Dedifferentiated amniotic fluid mesenchymal stem cell (primary cell): Measurements from ENCODE around the gene TMEM252.
A peak's percentile ranks its signal among the peaks of the same experiment; 100 is the strongest.

Source experiments
- DNase-seq: peaks from one replicate; pipeline ENCODE4 v3.0.0-alpha.2; 2016; ENCODE audit errors: extremely low spot score

TMEM252 gene, protein sequence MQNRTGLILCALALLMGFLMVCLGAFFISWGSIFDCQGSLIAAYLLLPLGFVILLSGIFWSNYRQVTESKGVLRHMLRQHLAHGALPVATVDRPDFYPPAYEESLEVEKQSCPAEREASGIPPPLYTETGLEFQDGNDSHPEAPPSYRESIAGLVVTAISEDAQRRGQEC

DNA sequence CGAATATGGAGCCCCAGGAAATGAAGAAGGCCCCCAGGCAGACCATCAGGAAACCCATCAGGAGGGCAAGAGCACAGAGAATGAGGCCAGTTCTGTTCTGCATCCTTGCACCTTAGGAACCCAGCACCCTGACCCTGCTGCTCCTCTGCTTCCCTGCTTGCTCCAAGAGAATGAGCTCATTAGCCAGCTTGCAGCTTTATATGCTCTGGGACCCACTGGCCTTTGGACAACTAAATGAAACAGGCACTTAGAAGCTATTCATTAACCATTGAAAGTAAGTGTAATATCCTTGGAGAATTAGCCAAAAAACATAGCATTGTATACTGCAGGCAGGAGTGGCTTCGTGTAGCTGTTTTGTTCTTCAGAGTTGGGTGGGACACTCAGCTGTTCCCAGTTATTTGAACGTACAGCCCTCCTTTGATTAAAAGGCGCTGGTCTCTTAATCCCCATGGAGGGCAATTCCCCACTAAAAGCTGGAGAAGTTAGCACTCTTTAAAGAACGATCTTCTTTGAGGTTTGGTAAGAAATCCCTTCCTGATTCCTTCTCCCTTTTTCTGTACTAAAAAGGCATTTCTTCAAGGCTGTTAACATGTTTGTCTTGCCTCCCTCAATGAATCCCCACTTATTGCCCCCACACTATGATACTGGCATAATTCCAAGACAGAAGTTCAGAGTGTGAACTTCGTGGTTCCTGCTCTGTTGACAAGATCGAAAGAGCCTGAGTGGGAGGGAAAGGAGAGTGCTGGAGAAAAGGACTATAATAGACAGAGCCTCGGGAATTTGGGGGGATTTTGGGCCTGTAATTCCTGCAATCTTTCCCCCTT is at the start of gene TMEM252:
TMEM252 (minus strand) TSS at position 172 of the 824 bp plus-strand sequence; CDS start at position 103, 69 bp downstream.
- DNase-seq = no peak

DNA sequence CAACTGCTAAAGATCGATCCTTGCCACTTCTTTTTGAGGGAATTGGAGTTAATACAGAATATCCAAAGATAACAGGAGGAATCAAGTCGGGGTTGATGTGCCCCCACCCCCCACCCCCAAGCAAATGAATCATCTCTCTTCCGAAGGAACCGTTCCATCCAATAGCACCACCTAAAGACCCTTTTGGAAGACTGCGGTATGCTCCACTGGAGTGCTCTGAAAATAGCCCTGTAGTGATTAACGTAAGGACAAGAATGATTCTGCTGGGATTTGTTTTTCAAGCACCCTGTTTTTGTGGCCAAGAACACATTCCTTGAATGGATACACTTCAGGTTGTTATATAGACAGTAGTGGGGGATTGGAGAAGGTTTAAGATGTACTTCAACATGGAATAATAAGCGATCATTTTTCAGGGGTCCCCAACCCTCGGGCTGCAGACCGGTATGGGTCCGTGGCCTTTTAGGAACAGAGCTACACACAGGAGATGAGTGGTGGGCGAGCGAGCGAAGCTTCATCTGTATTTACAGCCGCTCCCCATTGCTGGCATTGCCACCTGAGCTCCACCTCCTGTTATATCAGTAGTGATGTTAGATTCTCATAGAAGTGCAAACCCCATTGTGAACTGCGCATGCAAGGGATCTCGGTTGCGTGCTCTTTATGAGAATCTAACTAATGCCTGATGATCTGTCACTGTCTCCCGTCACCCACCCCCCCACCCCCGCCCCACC is 44.5 kb upstream of the TMEM252 start:
- no peak for DNase-seq

DNA sequence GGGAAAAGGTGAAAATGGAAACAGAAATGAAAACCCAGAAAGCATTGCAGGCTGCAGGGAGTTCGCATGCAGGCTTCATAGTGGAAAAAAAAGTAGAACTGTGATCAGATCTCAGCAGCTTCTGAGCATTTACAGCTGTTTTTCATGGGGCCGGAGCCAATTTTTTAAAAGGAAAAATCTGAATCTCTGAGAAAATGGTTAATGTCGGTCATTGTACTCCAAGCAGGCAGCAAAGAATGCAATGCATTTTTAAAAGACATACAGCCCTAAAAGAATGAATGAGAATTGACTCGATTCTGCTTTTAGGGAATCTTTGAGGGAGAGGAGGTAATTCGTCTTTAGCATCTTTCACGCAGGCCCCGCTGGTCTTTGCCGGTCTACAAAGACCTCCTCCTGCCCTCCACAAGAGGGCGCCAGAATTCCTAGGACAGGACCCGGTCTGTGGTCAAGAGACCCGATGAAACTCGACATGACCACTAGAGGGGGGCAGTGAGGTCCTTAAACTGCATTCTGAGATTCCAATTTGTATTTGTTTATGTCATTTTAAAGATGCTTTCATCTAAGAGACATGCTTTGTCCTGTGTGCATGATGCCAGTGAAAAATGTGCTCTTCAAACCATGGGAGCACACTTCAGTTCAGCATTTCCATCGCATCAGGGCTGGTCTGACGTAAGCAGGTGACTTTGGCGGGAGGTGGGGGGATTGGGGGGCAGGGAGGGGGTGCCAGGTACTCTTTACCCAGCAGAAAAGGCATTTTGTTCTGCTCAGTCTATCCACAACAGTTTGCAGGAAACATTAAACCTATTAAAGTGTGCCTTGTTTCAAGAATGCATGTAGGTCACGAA is 43.7 kb upstream of the TMEM252 start:
- peak; percentile 80 for DNase-seq

DNA sequence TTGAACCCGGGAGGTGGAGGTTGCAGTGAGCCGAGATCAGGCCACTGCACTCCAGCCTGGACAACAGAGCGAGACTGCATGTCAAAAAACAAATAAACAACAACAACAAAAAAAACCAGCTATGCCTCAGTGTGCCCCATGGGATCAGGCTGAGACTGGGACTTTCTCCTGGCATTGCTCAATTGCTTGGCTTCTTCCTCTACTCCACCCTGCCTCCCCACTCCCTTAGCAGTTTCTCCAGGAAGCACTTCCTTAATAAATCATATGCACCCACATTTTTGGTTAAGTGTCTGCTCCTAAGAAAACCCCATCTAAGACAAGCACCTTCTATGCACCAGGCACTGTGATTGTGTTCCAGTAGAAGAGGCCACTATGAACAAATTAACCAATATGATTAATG is 41.0 kb upstream of the TMEM252 start:
- no peak for DNase-seq

DNA sequence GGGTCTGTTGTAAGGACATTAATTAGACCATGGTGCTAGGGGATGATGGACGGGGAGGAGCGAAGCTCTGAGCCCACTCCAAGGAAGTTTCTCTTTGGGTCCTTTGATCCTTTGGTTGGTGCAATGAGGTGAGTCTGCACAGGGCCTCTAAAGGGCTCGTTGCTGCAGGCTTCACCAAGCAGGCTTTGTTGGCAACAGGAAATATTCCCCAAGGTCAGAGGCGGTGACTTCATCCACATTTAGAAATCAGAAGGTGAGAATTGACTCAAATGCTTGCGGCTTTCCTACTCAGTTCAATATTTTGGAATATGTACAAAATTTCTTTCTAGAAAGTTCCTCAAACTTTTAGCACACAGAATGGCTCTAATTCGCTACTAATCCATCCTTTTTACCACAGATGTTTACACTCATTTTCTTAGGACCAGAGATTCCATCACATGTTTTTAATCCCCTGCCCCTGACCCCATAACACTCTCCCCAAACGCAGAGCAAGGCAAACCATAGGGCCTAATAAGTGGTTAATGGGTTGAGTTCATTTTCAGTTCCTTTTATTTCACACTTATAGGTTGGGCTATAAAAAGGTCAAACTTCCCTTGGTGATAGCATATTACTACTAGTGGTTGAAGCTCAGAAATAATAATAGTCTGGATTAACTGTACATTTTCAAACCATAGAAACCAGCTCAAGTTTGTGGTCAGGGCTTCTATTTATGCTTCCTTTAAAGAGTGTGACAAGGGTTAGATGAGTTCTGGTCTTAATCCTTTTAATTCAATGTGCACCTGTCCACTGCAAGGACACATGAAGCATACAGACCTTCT is 37.3 kb upstream of the TMEM252 start:
- DNase-seq = no peak

DNA sequence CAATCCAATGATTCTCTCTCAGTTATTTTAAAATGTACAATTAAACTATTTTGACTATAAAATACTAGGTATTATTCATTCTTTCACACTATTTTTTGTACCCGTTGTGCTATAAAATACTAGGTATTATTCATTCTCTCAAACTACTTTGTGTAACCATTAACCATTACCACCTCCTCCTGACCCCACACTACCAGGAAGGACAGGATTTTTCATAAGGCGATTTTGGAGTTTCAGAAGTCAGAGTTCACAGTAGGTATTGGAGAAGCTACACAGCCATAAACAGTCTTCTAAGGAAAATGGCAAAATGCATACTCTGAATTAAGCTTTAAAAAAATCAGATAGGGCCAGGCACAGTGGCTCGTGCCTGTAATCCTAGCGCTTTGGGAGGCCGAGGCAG is 35.1 kb upstream of the TMEM252 start:
- no peak for DNase-seq

DNA sequence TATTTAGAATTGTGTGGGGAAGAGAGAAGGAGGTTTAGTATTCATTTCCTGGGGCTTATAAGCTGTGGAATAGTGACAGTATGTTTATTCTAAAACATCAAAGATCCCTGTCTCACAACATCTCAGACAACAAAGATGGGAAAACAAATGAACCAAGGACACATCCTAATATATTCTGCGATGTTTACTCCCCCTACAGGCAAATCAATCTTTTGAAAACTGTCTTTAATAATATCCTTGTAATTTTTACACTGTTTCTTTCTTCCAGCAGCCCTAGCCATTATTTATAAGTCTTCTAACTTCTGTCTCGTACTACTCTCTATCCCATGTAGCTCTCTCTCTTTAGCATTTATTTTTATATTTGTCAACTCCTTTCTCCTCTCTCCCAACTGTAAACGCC is 33.5 kb upstream of the TMEM252 start:
- DNase-seq = no peak

DNA sequence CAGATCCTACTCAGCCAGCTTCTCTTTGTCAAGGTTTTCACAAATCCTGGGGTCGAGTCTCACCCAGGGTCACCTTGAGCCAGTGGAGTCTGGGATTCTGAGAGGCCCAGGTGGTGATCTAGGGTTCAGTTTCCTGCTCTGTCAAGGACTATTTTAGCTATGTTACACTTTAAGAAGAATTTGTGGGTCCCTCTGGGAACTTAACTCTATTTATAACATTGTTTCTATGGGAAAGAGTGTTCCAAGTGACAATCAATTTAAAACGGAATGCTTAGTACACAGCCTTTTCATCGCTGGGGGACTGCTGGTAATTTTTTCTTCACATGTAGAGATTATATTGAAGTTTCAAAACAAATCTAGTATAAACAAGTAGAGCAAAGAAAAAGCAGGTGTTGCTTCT is 26.9 kb upstream of the TMEM252 start:
- DNase-seq = no peak

DNA sequence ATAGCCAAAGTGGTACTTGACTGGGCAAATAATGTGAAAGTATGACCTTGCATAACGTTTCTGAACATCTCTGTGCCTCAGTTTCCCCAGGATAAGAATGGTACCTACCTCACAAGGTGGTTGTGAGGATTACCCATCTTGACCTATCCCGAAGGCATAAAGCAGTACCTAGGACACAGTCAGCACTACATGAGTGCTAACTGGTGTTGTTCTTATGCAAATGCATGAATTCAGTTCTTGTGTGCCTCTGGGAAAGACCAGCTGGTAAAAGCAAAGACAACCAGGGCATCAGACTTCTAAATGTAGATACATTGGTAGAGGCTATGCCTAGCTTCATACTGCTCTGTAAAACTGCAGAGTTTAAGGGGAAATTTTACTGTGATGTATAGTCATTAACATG is 21.8 kb upstream of the TMEM252 start:
- DNase-seq = no peak

DNA sequence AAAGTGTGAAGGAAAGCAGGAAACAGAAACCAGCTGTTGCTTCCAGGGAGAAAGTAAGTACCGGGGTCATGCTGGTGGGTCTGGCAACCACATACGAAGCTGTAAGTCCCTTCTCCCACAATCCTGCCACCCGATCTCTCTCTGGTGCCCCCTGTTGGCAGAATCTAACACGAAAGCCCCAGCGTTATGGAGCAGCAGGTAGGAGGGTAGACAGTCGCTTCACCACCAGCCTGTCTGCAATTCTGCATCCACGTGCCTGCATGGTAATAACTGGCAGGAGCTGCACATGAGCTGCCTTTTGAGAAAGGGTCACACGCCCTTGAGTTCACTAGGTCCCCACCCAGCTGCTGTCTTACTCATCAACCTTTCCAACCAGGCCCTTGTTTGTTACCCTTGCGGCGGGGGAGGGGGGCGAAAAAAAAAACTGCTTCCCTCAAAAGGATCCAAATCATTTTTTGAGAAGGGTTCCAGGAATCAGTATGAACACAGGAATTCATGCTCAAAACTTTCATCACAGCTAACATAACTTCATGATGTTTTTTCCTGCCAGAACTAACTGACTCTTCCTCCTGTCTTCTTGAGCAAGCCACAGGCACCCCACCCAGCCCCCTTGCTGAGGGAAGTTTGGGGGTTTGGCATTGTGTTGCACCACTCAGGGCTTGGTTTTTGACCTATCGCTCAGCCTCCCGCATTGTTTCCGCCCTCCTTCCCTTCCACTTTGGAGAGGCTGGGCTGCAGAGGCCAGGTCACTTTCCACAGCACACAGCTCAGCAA is 19.6 kb upstream of the TMEM252 start:
- DNase-seq = no peak

DNA sequence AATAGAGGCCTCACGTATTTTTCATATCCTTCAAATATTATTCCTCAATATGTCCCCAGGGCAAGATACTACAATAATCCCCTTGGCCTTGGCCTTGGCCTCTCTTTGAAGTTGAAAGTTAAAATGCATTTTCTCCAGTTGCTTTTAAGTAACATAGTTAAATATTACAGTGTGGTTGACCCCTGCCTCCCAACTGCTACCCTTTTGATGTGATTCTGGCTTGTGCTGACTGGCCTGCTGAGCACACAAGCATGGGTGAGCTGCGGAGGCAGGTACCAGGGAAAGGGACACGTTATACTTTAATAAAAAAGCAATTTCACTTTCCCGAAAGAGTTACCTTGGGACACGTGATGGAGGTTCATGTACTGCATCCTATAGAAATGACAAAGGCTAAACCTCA is 17.9 kb upstream of the TMEM252 start:
- DNase-seq = no peak

DNA sequence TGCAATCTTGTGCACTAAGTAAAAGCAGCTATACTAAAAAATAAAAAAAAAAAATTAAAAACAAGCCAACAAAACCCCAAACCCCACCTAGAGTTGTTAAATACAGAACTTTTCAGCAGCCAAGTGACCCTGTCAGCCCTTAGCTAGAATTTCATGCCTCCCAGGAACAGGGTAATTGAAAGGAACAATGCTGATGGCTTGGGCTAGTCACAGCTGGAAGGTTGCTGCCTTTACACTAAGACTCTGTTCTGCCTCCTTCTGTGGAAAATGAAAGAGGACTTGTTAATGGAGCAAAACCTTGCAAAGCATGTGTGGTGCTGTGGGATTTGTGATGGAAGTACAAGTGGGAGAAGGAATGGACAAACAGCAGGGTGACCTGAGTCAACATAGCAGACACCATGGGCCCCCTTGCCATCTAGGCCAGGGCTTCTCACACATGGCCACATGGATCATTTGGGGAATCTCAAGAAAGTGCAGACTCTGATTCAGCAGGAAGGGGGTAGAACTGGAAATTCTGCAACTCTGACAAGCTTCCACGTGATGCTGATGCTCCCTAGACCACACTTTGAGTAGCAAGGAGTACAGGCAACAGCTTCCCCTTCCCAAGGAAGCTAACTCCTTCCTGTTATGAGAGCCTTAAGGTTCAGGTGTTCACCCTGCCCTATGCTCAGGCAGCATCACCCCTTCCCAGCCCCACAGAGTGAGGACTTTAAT is 14.9 kb upstream of the TMEM252 start:
- DNase-seq = no peak

DNA sequence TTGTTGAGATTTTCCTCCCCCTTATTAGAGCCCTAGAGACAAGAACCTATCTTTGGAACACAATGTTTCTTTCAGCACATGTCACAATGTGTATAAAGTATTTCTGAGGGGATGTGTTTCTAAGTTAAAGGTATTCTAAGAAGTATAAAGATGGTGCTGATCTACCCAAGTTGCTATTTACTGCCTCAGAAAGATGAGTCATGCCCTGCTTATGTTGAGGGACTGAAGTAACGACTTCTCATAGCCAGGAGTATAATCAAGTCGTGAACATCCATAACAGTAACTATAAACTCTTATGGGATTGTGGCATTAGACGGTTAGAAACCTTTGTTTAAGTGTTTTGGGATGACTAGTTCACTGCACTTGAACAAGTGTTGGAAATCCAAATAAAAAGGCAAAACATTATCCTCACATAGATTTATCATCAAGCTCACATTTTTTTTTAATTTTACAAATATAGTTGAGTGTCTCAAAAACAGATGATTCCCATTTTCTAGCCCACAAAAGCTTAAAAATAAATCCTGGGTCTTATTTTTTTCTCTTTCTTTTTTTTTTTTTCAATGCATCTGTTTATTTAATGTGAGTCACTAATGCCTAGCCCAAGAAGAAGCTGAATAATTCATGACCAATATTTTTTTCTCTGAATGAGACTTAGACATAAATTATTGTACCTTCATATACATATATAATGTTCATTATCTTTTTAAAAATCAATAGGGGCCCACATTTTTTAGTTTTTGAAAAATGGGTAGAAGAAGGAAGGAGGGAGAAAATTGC is 12.2 kb upstream of the TMEM252 start:
- no peak for DNase-seq

DNA sequence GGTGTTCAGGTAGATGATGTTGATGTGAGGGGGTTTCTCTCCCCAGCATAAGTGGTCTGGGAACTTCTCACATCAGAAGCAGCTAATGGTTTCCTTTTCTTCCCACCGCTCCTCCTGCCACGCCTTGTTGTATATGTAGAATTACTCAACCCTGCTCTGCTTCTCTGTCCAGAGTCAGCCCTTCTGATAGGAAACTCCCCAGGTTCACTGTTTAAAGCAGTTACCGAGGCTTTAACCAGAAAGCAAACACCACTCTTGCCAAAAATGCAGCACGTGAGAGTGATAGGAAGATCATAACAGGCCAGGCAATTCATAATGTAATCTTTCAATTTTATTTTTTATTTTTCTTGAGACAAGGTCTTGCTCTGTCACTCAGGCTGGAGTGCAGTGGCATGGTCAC is 10.5 kb upstream of the TMEM252 start:
- no peak for DNase-seq

DNA sequence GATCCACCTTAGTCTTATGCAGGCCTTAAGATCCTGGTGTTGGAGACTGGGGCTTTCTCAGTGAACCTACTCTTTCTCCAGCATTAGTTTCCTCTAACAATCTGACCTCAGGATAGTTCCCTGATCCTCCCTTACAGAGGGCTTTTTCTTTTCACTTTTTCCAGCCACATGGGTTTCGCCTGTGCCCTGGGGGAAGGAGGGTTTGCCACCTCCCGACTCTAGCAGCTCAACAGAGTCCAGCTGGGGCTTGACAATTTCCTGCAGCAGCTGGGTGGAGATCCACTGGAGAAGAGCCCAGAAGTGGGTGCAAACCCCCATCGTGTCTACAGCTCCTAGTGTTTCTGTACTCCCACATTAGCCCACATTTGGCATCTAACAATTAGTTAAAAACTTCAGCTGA is 7.6 kb upstream of the TMEM252 start:
- no peak for DNase-seq

DNA sequence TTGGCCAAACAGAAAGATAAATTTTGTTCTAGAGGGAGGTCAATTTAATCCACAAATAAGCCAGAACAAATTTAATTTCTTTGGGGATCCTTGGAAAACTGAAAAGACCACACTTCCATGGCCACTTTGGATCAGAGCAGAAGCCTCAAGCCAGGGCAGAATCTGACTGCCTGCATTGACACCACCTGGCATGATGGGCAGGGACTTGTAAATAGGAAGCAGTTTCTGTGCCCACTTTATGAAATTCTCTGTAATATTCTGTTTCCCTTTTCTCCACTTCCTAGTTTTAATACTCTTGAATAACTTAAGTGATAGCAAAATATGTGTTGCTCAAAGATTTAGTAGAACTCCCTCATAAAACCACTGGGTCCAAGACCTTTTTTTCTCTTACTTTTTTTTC is 6.7 kb upstream of the TMEM252 start:
- DNase-seq = no peak

DNA sequence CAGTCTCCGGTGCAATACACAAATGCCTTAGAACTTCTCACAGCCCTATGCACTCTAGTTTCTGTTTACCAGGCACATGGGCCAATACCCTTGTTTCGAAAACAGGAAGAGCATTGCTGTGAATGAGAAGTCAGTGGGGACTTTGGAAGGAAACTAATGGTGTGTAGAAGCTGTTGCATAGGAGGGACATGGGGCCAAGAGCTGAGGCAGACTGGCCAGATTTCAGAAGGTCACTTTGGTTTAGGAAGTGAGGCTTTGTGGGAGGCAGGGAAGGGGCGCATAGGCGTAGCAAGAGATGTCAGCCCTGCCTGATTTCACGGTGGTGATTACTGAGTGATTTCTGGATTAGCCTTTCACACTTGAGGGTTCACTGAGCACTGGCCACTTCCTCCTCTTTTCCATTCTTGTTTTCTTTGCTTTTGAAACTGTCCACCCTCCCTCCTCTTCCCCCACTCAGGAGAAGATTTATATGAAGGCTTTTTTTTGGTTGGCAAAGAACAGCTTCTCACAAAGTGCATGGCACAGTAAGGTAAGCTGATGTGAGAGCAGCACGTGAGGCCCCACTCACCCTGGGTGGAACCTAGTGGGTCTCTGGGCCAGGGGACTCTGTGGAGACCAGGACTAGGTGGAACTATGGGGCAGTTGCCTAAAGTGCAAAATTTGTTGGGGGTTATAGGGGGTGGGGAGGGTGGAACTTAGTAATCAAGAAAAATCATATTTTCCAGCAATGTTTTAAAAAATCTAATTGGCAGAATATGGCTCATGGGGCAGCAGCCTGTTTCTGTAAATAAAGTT is 6.1 kb upstream of the TMEM252 start:
- DNase-seq = no peak
